PC-9 (cell line): Measurements from ENCODE around the gene NIPSNAP3A. TPM values are rescaled to one million over a fixed set of nuclear protein-coding genes. Genes with fewer than 3 reads are reported as not detected.

Source experiments
- BruUV-seq: library from RNA; stranded (reverse); fragments of 400-500 nt; replicated peaks from 2 replicates; lab custom pipeline; 2021; lab: Mats Ljungman, UMichigan
- CTCF ChIA-PET: fragments of 300-600 bp; sonication (Branson Sonifier 250); formaldehyde crosslinking; loops from one replicate; lab custom pipeline; 2022; ENCODE audit warnings: antibody characterized with exemption; lab: Charles Lee
- POLR2A ChIA-PET: fragments of 300-600 bp; sonication (Branson Sonifier 250); formaldehyde crosslinking; loops from one replicate; lab custom pipeline; 2022; ENCODE audit warnings: antibody characterized with exemption; ENCODE audit not compliant: unreplicated experiment; lab: Charles Lee
- DNase-seq, 2 experiments: peaks; one replicate each; pipeline versions ENCODE4 v3.0.0 to v3.0.0-alpha.2; 2015 to 2022; ENCODE audit warnings: mixed read lengths in 1 of 2
- H2AFZ ChIP-seq: fragments of 200-600 bp; sonication (generic); 2 replicates; pipeline ENCODE4 v1.8.1; 2017; ENCODE audit warnings: antibody characterized with exemption
- H3F3A ChIP-seq: fragments of 200-600 bp; sonication (generic); 2 replicates; pipeline ENCODE4 v1.8.1; 2017; ENCODE audit warnings: antibody characterized with exemption, mild to moderate bottlenecking, low read depth; ENCODE audit not compliant: insufficient read depth
- H3K27ac ChIP-seq: fragments of 200-600 bp; sonication (generic); 2 replicates; pipeline ENCODE4 v1.6.1; 2016; ENCODE audit warnings: mixed run types
- H3K27me3 ChIP-seq: fragments of 200-600 bp; sonication (generic); 2 replicates; pipeline ENCODE4 v1.6.1; 2016; ENCODE audit warnings: low read depth, mixed run types; ENCODE audit not compliant: insufficient read depth
- H3K36me3 ChIP-seq: fragments of 200-600 bp; sonication (generic); 2 replicates; pipeline ENCODE4 v1.6.1; 2016; ENCODE audit warnings: low read depth, mixed run types
- H3K4me1 ChIP-seq: fragments of 200-600 bp; sonication (generic); replicated peaks from 2 replicates; pipeline ENCODE4 v1.6.1; 2016; ENCODE audit warnings: mixed run types; ENCODE audit not compliant: insufficient read depth
- H3K4me2 ChIP-seq: fragments of 200-600 bp; sonication (generic); 2 replicates; pipeline ENCODE4 v1.6.1; 2017; ENCODE audit warnings: mixed run types
- H3K4me3 ChIP-seq: fragments of 200-600 bp; sonication (generic); 2 replicates; pipeline ENCODE4 v1.6.1; 2016; ENCODE audit warnings: mixed run types
- H3K79me2 ChIP-seq: fragments of 200-600 bp; sonication (generic); 2 replicates; pipeline ENCODE4 v1.6.1; 2017; ENCODE audit warnings: low read depth, mixed run types
- H3K9me2 ChIP-seq: fragments of 200-600 bp; sonication (generic); 2 replicates; pipeline ENCODE4 v1.8.1; 2017; ENCODE audit warnings: mild to moderate bottlenecking; ENCODE audit not compliant: insufficient read depth
- H3K9me3 ChIP-seq: fragments of 200-600 bp; sonication (generic); 2 replicates; pipeline ENCODE4 v1.8.1; 2016; ENCODE audit warnings: low read depth; ENCODE audit not compliant: insufficient read depth
- H4K20me1 ChIP-seq: fragments of 200-600 bp; sonication (generic); 2 replicates; pipeline ENCODE4 v1.8.1; 2017; ENCODE audit not compliant: insufficient read depth
- CTCF ChIP-seq: fragments of 200-600 bp; sonication (generic); conservative IDR thresholded peaks from 2 replicates; pipeline ENCODE4 v1.6.1; 2017; ENCODE audit warnings: mixed run types, antibody characterized with exemption, mild to moderate bottlenecking, moderate library complexity
- EZH2 ChIP-seq: fragments of 200-600 bp; sonication (generic); IDR thresholded peaks from 2 replicates; pipeline ENCODE4 v1.8.0; 2017; ENCODE audit warnings: antibody characterized with exemption, low read depth
- intact Hi-C: fragments of 100-400 bp; cut with micrococcal nuclease; formaldehyde crosslinking; loops from one replicate; pipeline ENCODE4 v1.10.0; 2022; ENCODE audit not compliant: unreplicated experiment
- total RNA-seq: library from RNA; stranded (reverse); gene quantifications from 2 replicates; pipeline ENCODE4 v1.2.3, GENCODE V29; 2021

The NIPSNAP3A gene
- total RNA-seq, 1 experiment from 2014 or later, result 19.8 TPM

DNA sequence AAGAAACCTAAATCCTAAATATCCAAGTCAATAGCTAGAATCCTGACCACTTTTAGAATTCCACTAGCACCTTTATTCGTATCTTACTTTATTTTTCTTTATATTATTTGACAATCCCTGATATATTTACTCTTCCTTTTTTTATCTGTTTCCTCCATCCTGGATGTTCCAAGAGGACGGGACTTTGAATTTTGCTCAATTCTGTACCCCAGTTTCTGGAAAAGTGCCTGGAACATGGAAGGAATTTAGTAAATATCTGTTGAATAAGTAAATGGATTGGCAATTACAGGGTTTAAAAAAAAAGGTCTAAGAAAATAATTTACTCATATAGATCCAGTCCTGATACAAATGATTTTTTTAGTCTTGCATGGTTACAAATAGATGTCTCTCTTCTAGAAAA, 1.2 kb upstream of the NIPSNAP3A start:
- no TSS peak for BruUV-seq
- intact Hi-C loops, result loop anchor here (5.0 to 10.0 kb wide), 2 partner anchors 654 to 949 kb away; partner anchors contain the start of genes SMC2 and TMEM38B
- no peaks in the 10 kb centered on the region for H3F3A ChIP-seq
- H3K4me2 ChIP-seq, result peak overlapping the region; percentile 97
- no peaks in the 10 kb centered on the region for H3K27me3 ChIP-seq
- H3K9me3 ChIP-seq, result no peaks in the 10 kb centered on the region
- no peak for DNase-seq
- CTCF ChIA-PET, result interaction anchor here (0.7 kb wide), 1 partner anchor 9 kb away, joined by 4 read pairs; no protein-coding TSS in a partner anchor
- no peaks in the 10 kb centered on the region for H4K20me1 ChIP-seq
- TF ChIP-seq CTCF (no peak), EZH2 (no peak)
- peaks cover 6% of the 10 kb centered on the region; the same call in 1 of the 2 replicates for H3K36me3 ChIP-seq
- H2AFZ ChIP-seq, result no peak overlapping the region
- peaks cover 19% of the 10 kb centered on the region for H3K4me1 ChIP-seq
- POLR2A ChIA-PET, result no interaction called here
- no peak overlapping the region for H3K27ac ChIP-seq
- peak overlapping the region; percentile 94; the same call in 1 of the 2 replicates for H3K4me3 ChIP-seq
- no peaks in the 10 kb centered on the region for H3K9me2 ChIP-seq
- H3K79me2 ChIP-seq, result peaks cover 13% of the 10 kb centered on the region; the same call in 1 of the 2 replicates

DNA sequence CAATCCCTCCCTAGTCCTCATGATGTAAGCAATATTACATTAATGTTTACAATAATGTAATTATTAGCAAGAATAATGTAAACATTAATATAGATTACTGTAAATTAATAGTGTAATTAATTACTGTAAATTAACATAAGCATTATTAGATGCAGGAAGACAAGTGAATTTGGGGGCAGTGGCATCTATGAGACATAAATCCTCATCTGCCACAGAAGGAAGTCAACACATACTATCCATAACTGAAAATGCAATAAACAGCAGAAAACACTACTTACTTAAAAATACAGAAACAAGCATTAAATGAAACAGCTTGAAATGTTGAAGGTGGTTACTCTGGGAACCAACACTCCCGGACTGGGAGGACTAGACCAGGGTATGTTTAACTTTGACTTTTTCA, 685 bp upstream of the NIPSNAP3A start:
- POLR2A ChIA-PET, result interaction anchor here (0.6 to 1.0 kb wide), 2 partner anchors 496 to 1007 kb away, joined by 3 read pairs; no protein-coding TSS in a partner anchor
- Histone ChIP-seq H3K9me2 (no peaks in the 10 kb centered on the region), H3K27me3 (no peaks in the 10 kb centered on the region), H3F3A (no peaks in the 10 kb centered on the region), H3K4me2 (peak overlapping the region; percentile 97), H3K27ac (peak overlapping the region; percentile 47; the same call in 1 of the 2 replicates), H3K36me3 (peaks cover 7% of the 10 kb centered on the region; the same call in 1 of the 2 replicates), H3K4me1 (peaks cover 19% of the 10 kb centered on the region), H3K79me2 (peaks cover 13% of the 10 kb centered on the region; the same call in 1 of the 2 replicates), H2AFZ (peak overlapping the region; percentile 100), H3K9me3 (no peaks in the 10 kb centered on the region), H4K20me1 (no peaks in the 10 kb centered on the region), H3K4me3 (peak overlapping the region; percentile 94; the same call in 1 of the 2 replicates)
- no peak for TF ChIP-seq CTCF
- no peak for TF ChIP-seq EZH2
- intact Hi-C loops, result loop anchor here (5.0 to 10.0 kb wide), 2 partner anchors 654 to 948 kb away; partner anchors contain the start of genes SMC2 and TMEM38B
- BruUV-seq, result no TSS peak
- CTCF ChIA-PET, result interaction anchor here (0.6 to 0.7 kb wide), 2 partner anchors 8 to 689 kb away, joined by 3 to 4 read pairs; no protein-coding TSS in a partner anchor
- DNase-seq, result no peak

- Histone ChIP-seq H3K4me3 (peak overlapping the region; percentile 94), H4K20me1 (no peaks in the 10 kb centered on the region), H3K4me1 (peaks cover 19% of the 10 kb centered on the region), H3F3A (no peaks in the 10 kb centered on the region), H3K36me3 (peaks cover 7% of the 10 kb centered on the region; the same call in 1 of the 2 replicates), H3K9me3 (no peaks in the 10 kb centered on the region), H3K27me3 (no peaks in the 10 kb centered on the region), H3K9me2 (no peaks in the 10 kb centered on the region), H3K4me2 (peak overlapping the region; percentile 97), H3K79me2 (peaks cover 13% of the 10 kb centered on the region; the same call in 1 of the 2 replicates), H2AFZ (peak overlapping the region; percentile 100), H3K27ac (peak overlapping the region; percentile 47)
- POLR2A ChIA-PET, result interaction anchor here (0.6 to 1.0 kb wide), 2 partner anchors 496 to 1006 kb away, joined by 3 read pairs; no protein-coding TSS in a partner anchor
- no peak for TF ChIP-seq EZH2
- TF ChIP-seq CTCF, result no peak
- TSS peak; percentile 77 for BruUV-seq
- DNase-seq, result no peak
- intact Hi-C loops, result loop anchor here (5.0 to 10.0 kb wide), 2 partner anchors 655 to 948 kb away; partner anchors contain the start of genes SMC2 and TMEM38B
- CTCF ChIA-PET, result interaction anchor here (0.6 to 0.7 kb wide), 2 partner anchors 8 to 690 kb away, joined by 3 to 4 read pairs; no protein-coding TSS in a partner anchor
These were observed 278 bp upstream of the NIPSNAP3A start for GRCh38 chr9:104747245-104747564.
